WTC11 (cell line): ENCODE measurements around the gene ARHGEF28. TPM values are rescaled to one million over a fixed set of nuclear protein-coding genes. Genes with fewer than 3 reads are reported as not detected.
A peak's percentile ranks its signal among the peaks of the same experiment; 100 is the strongest.

Source experiments
- ATAC-seq: fragments of 200-7000 bp; cut with Tn5 transposase; 2 replicates; pipeline ENCODE4 v1.10.0; 2021; ENCODE audit warnings: mild to moderate bottlenecking, moderate library complexity
- CTCF ChIA-PET: fragments of 300-600 bp; sonication (Branson Sonifier 250); formaldehyde crosslinking; loops from one replicate; lab custom pipeline; 2021; ENCODE audit warnings: antibody characterized with exemption; lab: Charles Lee
- POLR2A ChIA-PET: fragments of 350-600 bp; sonication (Branson Sonifier 250); formaldehyde crosslinking; loops from one replicate; lab custom pipeline; 2021; ENCODE audit warnings: antibody characterized with exemption; lab: Charles Lee
- DNase-seq: peaks from one replicate; pipeline ENCODE4 v3.0.0; 2021; ENCODE audit warnings: low spot score
- H3K27ac Mint-ChIP-seq: 2 replicates; pipeline ENCODE4 v1.8.0; 2021; ENCODE audit warnings: mixed read lengths
- H3K27me3 Mint-ChIP-seq: 2 replicates; pipeline ENCODE4 v1.8.0; 2021; ENCODE audit warnings: low read depth, mild to moderate bottlenecking, moderate library complexity, mixed read lengths
- H3K36me3 Mint-ChIP-seq: 2 replicates; pipeline ENCODE4 v1.8.0; 2021; ENCODE audit warnings: mixed read lengths
- H3K4me1 Mint-ChIP-seq: 2 replicates; pipeline ENCODE4 v1.8.0; 2022; ENCODE audit warnings: mixed read lengths
- H3K4me3 Mint-ChIP-seq: 2 replicates; pipeline ENCODE4 v1.8.0; 2021; ENCODE audit warnings: mild to moderate bottlenecking, moderate library complexity, mixed read lengths
- H3K9me3 Mint-ChIP-seq: 2 replicates; pipeline ENCODE4 v1.8.0; 2021; ENCODE audit warnings: mixed read lengths
- ATF2 ChIP-seq: sonication (generic); formaldehyde crosslinking; IDR thresholded peaks from 2 replicates; pipeline ENCODE4 v1.8.1; 2022; ENCODE audit warnings: low read depth, missing genetic modification reagents, borderline replicate concordance
- ATF6 ChIP-seq: sonication (generic); formaldehyde crosslinking; IDR thresholded peaks from 2 replicates; pipeline ENCODE4 v1.8.1; 2023; ENCODE audit warnings: mild to moderate bottlenecking, missing genetic modification reagents
- EMX1 ChIP-seq: fragments of 250-450 bp; sonication (Bioruptor Pico); IDR thresholded peaks from 2 replicates; pipeline ENCODE4 v1.8.0; 2021; ENCODE audit warnings: mild to moderate bottlenecking
- MAX ChIP-seq: sonication (generic); formaldehyde crosslinking; IDR thresholded peaks from 2 replicates; pipeline ENCODE4 v1.8.0; 2022; ENCODE audit warnings: mild to moderate bottlenecking, missing genetic modification reagents
- MLX ChIP-seq: sonication (generic); formaldehyde crosslinking; IDR thresholded peaks from 2 replicates; pipeline ENCODE4 v1.8.1; 2023; ENCODE audit warnings: mild to moderate bottlenecking, missing genetic modification reagents, moderate library complexity
- NR2C2 ChIP-seq: sonication (generic); formaldehyde crosslinking; IDR thresholded peaks from 2 replicates; pipeline ENCODE4 v1.8.0; 2022; ENCODE audit warnings: mild to moderate bottlenecking, missing genetic modification reagents
- OVOL2 ChIP-seq: fragments of 250-450 bp; sonication (Bioruptor Pico); IDR thresholded peaks from 2 replicates; pipeline ENCODE4 v1.9.0; 2021; ENCODE audit warnings: mild to moderate bottlenecking, borderline replicate concordance
- SMAD4 ChIP-seq: sonication (generic); formaldehyde crosslinking; IDR thresholded peaks from 2 replicates; pipeline ENCODE4 v1.8.0; 2022; ENCODE audit warnings: mild to moderate bottlenecking, missing genetic modification reagents
- SOX15 ChIP-seq: fragments of 250-450 bp; sonication (Bioruptor Pico); IDR thresholded peaks from 2 replicates; pipeline ENCODE4 v1.9.0; 2021; ENCODE audit warnings: mild to moderate bottlenecking
- USF2 ChIP-seq: sonication (generic); formaldehyde crosslinking; IDR thresholded peaks from 2 replicates; pipeline ENCODE4 v1.8.1; 2023; ENCODE audit warnings: mild to moderate bottlenecking, missing genetic modification reagents, moderate library complexity
- ZBTB21 ChIP-seq: sonication (generic); formaldehyde crosslinking; IDR thresholded peaks from 2 replicates; pipeline ENCODE4 v1.8.1; 2023; ENCODE audit warnings: mild to moderate bottlenecking, missing genetic modification reagents, borderline replicate concordance
- ZNF121 ChIP-seq: sonication (generic); formaldehyde crosslinking; IDR thresholded peaks from 2 replicates; pipeline ENCODE4 v1.8.0; 2023; ENCODE audit warnings: missing genetic modification reagents
- ZNF138 ChIP-seq: sonication (generic); formaldehyde crosslinking; conservative IDR thresholded peaks from 2 replicates; pipeline ENCODE4 v1.8.1; 2022; ENCODE audit warnings: mild to moderate bottlenecking, moderate library complexity, missing genetic modification reagents
- ZNF263 ChIP-seq: sonication (generic); formaldehyde crosslinking; IDR thresholded peaks from 2 replicates; pipeline ENCODE4 v1.8.1; 2022; ENCODE audit warnings: low read depth, mild to moderate bottlenecking, moderate library complexity, missing genetic modification reagents
- ZNF396 ChIP-seq: fragments of 250-450 bp; sonication (Bioruptor Pico); IDR thresholded peaks from 2 replicates; pipeline ENCODE4 v1.8.0; 2021; ENCODE audit warnings: mild to moderate bottlenecking, moderate library complexity, borderline replicate concordance
- ZNF423 ChIP-seq: fragments of 250-450 bp; sonication (Bioruptor Pico); IDR thresholded peaks from 2 replicates; pipeline ENCODE4 v2.1.2; 2022; ENCODE audit warnings: mild to moderate bottlenecking, moderate library complexity
- total RNA-seq: library from RNA; stranded (reverse); gene quantifications from 3 replicates; pipeline ENCODE4 v1.2.3, GENCODE V29; 2021
- TF ChIP-seq, protein P1 (sequence below): sonication (generic); formaldehyde crosslinking; IDR thresholded peaks from 2 replicates; pipeline ENCODE4 v1.8.1; 2022; ENCODE audit warnings: mild to moderate bottlenecking, missing genetic modification reagents, moderate library complexity, borderline replicate concordance
- TF ChIP-seq, protein P2 (sequence below): sonication (generic); formaldehyde crosslinking; IDR thresholded peaks from 2 replicates; pipeline ENCODE4 v1.8.1; 2022; ENCODE audit warnings: mild to moderate bottlenecking, moderate library complexity, missing genetic modification reagents
- TF ChIP-seq, protein P3 (sequence below): fragments of 200-600 bp; IDR thresholded peaks from 2 replicates; pipeline ENCODE4 v1.8.0; 2022; ENCODE audit warnings: antibody characterized with exemption

The ARHGEF28 gene
- total RNA-seq, 1 experiment from 2014 or later, result 0.96 TPM

DNA sequence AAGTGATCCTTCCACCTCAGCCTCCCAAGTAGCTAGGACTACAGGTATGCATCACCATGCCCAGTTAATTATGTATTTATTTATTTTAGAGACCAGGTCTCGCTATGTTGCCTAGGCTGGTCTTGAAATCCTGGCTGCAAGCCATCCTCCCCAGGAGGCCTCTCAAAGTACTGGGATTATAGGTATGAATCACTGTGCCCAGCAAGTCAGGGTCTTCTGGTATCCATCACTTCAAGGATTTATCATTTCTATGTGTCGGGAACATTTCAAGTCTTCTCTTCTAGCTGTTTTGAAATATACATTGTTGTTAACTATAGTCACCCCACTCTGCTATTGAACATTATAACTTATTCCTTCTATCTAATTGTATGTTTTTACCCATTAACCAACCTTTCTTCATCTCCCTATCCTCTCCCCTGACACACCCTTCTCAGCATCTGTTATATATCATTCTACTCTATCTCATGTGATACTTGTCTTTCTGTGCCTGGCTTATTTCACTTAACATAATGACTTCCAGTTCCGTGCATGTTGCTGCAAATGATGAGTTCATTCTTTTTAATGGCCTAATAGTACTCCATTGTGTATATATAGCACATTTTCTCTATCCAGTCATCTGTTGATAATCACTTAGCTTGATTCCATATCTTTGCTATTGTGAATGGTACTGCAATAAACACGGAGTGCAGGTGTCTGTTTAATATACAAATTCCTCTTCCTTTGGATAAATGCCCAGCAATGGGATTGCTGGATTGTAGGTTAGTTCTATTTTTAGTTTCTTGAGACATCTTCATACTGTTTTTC lies 34.1 kb upstream of the ARHGEF28 start (continued):
- no peak for TF ChIP-seq ATF2 (CRISPR knock-in tag)
- TF ChIP-seq ZNF396 (CRISPR knock-in tag), result no peak
- TF ChIP-seq OVOL2 (CRISPR knock-in tag), result no peak
- no peak for TF ChIP-seq ZNF121 (CRISPR knock-in tag)
- no peak for TF ChIP-seq USF2 (CRISPR knock-in tag)
- TF ChIP-seq ZNF423 (CRISPR knock-in tag), result no peak

- Mint-ChIP-seq H3K27me3 (no peaks in the 10 kb centered on the region), H3K27ac (no peak overlapping the region), H3K9me3 (no peaks in the 10 kb centered on the region), H3K4me1 (no peaks in the 10 kb centered on the region), H3K36me3 (no peaks in the 10 kb centered on the region), H3K4me3 (no peak overlapping the region)
- ATAC-seq (no peak), DNase-seq (no peak)
- no peak for TF ChIP-seq ATF6
- TF ChIP-seq NR2C2, result no peak
- no peak for TF ChIP-seq MAX (CRISPR knock-in tag)
- no peak for TF ChIP-seq ZNF263 (CRISPR knock-in tag)
- TF ChIP-seq, protein P1, sequence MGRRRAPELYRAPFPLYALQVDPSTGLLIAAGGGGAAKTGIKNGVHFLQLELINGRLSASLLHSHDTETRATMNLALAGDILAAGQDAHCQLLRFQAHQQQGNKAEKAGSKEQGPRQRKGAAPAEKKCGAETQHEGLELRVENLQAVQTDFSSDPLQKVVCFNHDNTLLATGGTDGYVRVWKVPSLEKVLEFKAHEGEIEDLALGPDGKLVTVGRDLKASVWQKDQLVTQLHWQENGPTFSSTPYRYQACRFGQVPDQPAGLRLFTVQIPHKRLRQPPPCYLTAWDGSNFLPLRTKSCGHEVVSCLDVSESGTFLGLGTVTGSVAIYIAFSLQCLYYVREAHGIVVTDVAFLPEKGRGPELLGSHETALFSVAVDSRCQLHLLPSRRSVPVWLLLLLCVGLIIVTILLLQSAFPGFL (CRISPR knock-in tag), result no peak
- no peak for TF ChIP-seq ZNF138 (CRISPR knock-in tag)
- CTCF ChIA-PET, result interaction anchor here (1.0 to 5.2 kb wide), 2 partner anchors 190 to 200 kb away, joined by 3 to 84 read pairs; no protein-coding TSS in a partner anchor
- POLR2A ChIA-PET, result no interaction called here
Measured at GRCh38 chr5:73592551-73592950, 33.4 kb upstream of the ARHGEF28 start.

- ATAC-seq, result peak; percentile 80
- ChIA-PET CTCF (interaction anchor here (0.8 to 2.0 kb wide), 6 partner anchors 28 to 196 kb away, joined by 3 to 10 read pairs (median 4); partner anchors contain the start of gene ARHGEF28), POLR2A (no interaction called here)
- Mint-ChIP-seq H3K27me3 (no peaks in the 10 kb centered on the region), H3K9me3 (peaks cover 14% of the 10 kb centered on the region), H3K4me1 (no peaks in the 10 kb centered on the region), H3K36me3 (peaks cover 2% of the 10 kb centered on the region), H3K4me3 (no peak overlapping the region)
- DNase-seq, result peak; percentile 29
- no peak for TF ChIP-seq SMAD4
- no peak for TF ChIP-seq MLX (CRISPR knock-in tag)
- TF ChIP-seq, protein P2, sequence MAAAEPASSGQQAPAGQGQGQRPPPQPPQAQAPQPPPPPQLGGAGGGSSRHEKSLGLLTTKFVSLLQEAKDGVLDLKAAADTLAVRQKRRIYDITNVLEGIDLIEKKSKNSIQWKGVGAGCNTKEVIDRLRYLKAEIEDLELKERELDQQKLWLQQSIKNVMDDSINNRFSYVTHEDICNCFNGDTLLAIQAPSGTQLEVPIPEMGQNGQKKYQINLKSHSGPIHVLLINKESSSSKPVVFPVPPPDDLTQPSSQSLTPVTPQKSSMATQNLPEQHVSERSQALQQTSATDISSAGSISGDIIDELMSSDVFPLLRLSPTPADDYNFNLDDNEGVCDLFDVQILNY (CRISPR knock-in tag), result no peak
- no peak for TF ChIP-seq ZBTB21
- TF ChIP-seq SOX15 (CRISPR knock-in tag), result no peak
- TF ChIP-seq, protein P3, sequence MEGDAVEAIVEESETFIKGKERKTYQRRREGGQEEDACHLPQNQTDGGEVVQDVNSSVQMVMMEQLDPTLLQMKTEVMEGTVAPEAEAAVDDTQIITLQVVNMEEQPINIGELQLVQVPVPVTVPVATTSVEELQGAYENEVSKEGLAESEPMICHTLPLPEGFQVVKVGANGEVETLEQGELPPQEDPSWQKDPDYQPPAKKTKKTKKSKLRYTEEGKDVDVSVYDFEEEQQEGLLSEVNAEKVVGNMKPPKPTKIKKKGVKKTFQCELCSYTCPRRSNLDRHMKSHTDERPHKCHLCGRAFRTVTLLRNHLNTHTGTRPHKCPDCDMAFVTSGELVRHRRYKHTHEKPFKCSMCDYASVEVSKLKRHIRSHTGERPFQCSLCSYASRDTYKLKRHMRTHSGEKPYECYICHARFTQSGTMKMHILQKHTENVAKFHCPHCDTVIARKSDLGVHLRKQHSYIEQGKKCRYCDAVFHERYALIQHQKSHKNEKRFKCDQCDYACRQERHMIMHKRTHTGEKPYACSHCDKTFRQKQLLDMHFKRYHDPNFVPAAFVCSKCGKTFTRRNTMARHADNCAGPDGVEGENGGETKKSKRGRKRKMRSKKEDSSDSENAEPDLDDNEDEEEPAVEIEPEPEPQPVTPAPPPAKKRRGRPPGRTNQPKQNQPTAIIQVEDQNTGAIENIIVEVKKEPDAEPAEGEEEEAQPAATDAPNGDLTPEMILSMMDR, result peak; percentile 52
- TF ChIP-seq EMX1 (CRISPR knock-in tag), result no peak
- TF ChIP-seq, all 79 proteins: peak for 1
- H3K27ac Mint-ChIP-seq, result no peak overlapping the region
Measured at GRCh38 chr5:73596705-73597328, 29.2 kb upstream of the ARHGEF28 start.
